LHCN-M2 (cell line): ENCODE measurements around the gene CDH4. TPM values are rescaled to one million over a fixed set of nuclear protein-coding genes. Genes with fewer than 3 reads are reported as not detected.

Source experiments
- DNase-seq: peaks from one replicate; pipeline ENCODE4 v3.0.0-alpha.2; 2012; ENCODE audit warnings: low read depth
- total RNA-seq: library from RNA; depleted of rRNA; stranded (reverse); fragments of >200 nt; gene quantifications from 2 replicates; pipeline ENCODE4 v1.2.3, GENCODE V29; 2014

CDH4 gene
- total RNA-seq, 1 experiment from 2014 or later, result 0.98 TPM

- no peak for DNase-seq
Measured at GRCh38 chr20:61575151-61575937, 323.3 kb downstream of the CDH4 start.

- no peak for DNase-seq
Measured at GRCh38 chr20:61576372-61576771, 324.3 kb downstream of the CDH4 start.

- no peak for DNase-seq
Measured at GRCh38 chr20:61577065-61577464, 325.0 kb downstream of the CDH4 start.

- no peak for DNase-seq
Measured at GRCh38 chr20:61579908-61580307, 327.8 kb downstream of the CDH4 start.

GRCh38 chr20:61580958-61581824 is 329.1 kb downstream of the CDH4 start:
- no peak for DNase-seq

GRCh38 chr20:61581825-61582188 is 329.7 kb downstream of the CDH4 start:
- no peak for DNase-seq

- DNase-seq, result no peak
Measured at GRCh38 chr20:61582196-61582923, 330.3 kb downstream of the CDH4 start.

- DNase-seq, result no peak
Measured at GRCh38 chr20:61583356-61583755, 331.3 kb downstream of the CDH4 start.

- no peak for DNase-seq
Measured at GRCh38 chr20:61584851-61585250, 332.8 kb downstream of the CDH4 start.

- no peak for DNase-seq
Measured at GRCh38 chr20:61585764-61586163, 333.7 kb downstream of the CDH4 start.

GRCh38 chr20:61587036-61587435 is 335.0 kb downstream of the CDH4 start:
- DNase-seq, result no peak

GRCh38 chr20:61587681-61588289 is 335.7 kb downstream of the CDH4 start:
- no peak for DNase-seq

- peak; percentile 38 for DNase-seq
Measured at GRCh38 chr20:61588411-61589385, 336.6 kb downstream of the CDH4 start.

- DNase-seq, result no peak
Measured at GRCh38 chr20:61590236-61590635, 338.2 kb downstream of the CDH4 start.

GRCh38 chr20:61593516-61593915 is 341.5 kb downstream of the CDH4 start:
- DNase-seq, result no peak

- no peak for DNase-seq
Measured at GRCh38 chr20:61594198-61594597, 342.1 kb downstream of the CDH4 start.

GRCh38 chr20:61595216-61595615 is 343.2 kb downstream of the CDH4 start:
- DNase-seq, result no peak

GRCh38 chr20:61596687-61597330 is 344.7 kb downstream of the CDH4 start:
- DNase-seq, result no peak

GRCh38 chr20:61597996-61598395 is 345.9 kb downstream of the CDH4 start:
- DNase-seq, result no peak

GRCh38 chr20:61598586-61598985 is 346.5 kb downstream of the CDH4 start:
- DNase-seq, result no peak
